GM18511 (cell line): ENCODE measurements around the gene GYPC.
"Not testable (repeated sequence)": the region's sequence is repeated elsewhere in the genome, so short reads cannot be mapped to it uniquely, and the experiment has no call there.

Experiments used
- ATAC-seq: cut with Tn5 transposase; IDR thresholded peaks from one replicate; pipeline ENCODE4 v1.9.1; 2021; ENCODE audit warnings: mild to moderate bottlenecking, moderate library complexity; ENCODE audit not compliant: unreplicated experiment

The GYPC gene

GRCh38 chr2:126655500-126656430 is at the start of gene GYPC:
TSS of gene GYPC (plus strand) at chr2:126656158. CDS start at chr2:126656264, 106 bp downstream.
- peak; percentile 38 for ATAC-seq

- no peak for ATAC-seq
These were observed 41.3 kb upstream of the GYPC start for GRCh38 chr2:126614524-126615227.

- peak; percentile 67 for ATAC-seq
These were observed 39.3 kb upstream of the GYPC start for GRCh38 chr2:126616606-126617069.

DNA sequence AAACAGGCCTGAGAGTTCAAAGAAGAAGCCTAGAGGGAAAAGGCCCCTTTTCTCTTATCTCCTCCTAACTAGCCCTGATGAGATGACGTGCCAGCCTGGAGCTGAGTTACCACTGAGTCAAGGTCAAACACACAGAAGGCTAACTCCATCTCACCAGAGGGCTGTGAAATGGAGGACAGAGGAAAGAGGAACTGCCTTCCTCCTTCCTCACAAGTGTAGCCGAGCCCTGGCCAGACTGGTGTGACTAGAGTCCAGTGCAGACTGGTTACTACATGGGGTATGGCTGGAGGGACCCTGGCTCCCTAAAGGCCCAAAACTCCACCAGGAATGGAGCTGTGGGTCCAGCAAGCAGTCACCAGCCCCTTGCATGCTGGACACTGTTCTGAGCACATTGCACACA is 35.7 kb upstream of the GYPC start:
- no peak for ATAC-seq

- no peak for ATAC-seq
These were observed 33.0 kb upstream of the GYPC start for GRCh38 chr2:126623000-126623399.

DNA sequence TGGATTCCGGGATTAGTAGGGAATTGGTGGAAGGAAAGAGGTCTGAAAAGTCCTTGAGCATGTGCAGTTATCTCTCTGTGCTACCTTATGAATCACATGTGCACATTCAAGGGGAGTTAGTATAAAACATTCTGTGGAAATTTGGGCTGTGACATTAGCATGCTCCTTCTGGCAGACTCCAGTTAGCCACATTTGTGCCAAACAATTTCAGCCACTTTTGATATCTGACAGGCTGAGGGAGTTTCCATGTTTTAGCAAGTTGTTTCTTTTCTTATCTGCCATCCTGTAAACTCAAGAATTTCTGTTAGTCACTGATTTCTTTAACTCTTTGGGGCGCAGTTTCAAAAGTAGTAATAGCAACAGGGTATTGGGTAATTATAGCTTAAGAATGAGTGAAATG is 28.3 kb upstream of the GYPC start:
- ATAC-seq: no peak

DNA sequence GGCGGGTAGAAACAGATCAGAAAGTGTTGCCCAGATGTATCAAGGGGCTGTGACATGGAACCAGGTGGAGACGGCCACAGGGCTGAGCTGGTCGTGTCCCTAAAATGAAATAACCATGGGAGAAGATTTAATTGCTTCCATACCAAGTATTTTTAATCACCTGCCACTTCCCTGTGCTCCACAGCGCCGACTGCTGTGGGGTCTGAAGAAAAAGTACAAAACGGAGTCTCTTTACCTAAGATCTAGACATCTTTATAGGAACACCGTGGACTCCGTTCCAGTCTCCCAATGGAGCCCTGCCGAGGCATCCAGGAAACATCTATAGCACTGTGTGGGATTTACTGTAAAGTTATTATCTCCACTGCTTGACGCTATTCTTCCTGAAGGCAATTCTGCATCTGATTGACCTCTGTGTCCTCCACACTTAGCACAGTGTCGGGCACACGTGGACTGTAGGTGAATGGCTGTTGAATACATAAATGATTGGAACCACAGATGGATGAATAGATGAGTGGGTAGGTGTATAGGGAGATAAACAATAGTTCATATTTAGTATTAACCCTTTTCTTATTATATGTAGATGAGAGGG is 21.6 kb upstream of the GYPC start:
- ATAC-seq: peak; percentile 74

- ATAC-seq: no peak
These were observed 20.7 kb upstream of the GYPC start for GRCh38 chr2:126635281-126635680.

- ATAC-seq: no peak
These were observed 20.2 kb upstream of the GYPC start for GRCh38 chr2:126635736-126636135.

- no peak for ATAC-seq
These were observed 18.6 kb upstream of the GYPC start for GRCh38 chr2:126637386-126637785.

DNA sequence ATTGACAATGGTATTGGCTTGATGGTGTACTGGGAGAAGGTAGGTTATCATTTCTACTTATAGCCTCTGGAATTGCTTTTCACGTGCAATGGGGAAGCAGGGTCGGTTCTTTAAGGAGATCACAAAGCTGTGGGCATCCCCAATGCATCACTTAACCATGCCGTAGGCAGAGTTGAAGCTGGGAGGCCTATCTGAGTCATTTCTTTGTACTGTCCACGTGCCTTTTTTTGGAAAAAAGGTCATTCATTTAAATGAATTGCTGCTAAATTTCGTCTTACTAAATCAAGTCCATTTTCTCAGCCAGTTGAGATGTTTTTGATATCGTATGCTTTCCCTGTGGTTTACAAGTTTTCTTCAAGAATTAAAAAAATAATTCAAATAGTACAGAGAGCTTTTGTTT is 17.2 kb upstream of the GYPC start:
- no peak for ATAC-seq

GRCh38 chr2:126639276-126639675 is 16.7 kb upstream of the GYPC start:
- no peak for ATAC-seq

- peak; percentile 47 for ATAC-seq
These were observed 14.7 kb upstream of the GYPC start for GRCh38 chr2:126641294-126641693.

DNA sequence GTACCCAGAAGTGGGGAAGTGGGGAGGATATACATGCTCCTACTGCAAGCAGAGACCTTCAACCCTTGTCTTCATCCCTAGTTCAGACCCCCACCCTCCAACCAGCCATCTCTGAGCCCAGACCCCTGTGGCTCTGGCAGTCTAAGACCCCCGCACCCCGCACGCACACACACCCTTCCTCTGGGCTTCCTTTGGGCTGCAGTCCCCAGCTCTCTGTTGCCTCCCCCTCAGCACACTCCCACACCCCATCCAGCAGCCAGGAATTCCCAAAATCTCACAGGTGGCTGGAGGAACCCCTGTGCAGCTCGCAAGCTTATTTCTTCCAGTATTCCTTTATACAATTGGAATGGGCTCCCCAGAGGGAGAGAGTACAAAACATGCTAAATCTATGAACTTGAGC is 13.9 kb upstream of the GYPC start:
- ATAC-seq: no peak

GRCh38 chr2:126643431-126643830 is 12.5 kb upstream of the GYPC start:
- ATAC-seq: no peak

DNA sequence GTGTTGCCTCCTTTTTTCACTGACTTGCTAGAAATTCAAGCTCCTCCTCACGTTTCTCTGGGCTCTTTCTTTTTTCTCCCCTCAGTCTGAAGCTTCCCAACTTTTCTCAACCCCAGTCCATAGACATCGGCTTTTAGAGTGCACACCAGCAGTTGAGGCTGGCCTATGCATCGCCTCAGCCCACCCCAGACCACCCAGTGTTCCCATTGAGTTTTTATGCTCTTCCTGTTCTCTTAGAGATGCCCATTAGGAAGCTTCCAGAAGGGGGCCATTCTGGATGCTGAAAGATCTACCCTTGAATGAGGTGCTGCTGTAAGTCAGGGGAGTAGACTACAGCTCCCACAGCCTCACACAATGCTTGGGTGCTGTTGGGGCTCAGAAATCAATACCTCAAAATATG is 12.0 kb upstream of the GYPC start:
- ATAC-seq: no peak

DNA sequence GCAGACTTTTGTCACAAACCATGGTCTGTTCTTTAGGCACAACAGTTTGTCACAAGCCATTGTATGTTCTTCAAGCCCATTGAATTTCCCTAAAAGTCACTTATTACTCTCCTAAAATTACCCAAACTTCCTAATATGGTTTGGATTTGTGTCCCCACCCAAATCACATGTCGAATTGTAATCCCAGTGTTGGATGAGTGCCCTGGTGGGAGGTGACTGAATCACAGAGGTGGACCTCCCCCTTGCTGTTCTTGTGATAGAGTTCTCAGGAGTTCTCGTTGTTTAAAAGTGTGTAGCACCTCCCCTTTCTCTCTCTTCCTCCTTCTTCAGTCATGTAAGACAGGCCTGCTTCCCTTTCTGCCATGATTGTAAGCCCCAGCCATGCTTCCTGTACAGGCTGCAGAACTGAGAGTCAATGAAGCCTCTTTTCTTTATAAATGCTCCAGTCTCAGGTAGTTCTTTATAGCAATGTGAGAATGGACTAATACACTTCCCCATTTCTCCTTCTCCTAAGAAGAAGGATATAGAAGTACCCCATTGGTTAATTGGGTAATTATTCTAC is 11.2 kb upstream of the GYPC start:
- ATAC-seq: peak; percentile 87

- ATAC-seq: peak; percentile 61
These were observed 10.7 kb upstream of the GYPC start for GRCh38 chr2:126645211-126645618.

DNA sequence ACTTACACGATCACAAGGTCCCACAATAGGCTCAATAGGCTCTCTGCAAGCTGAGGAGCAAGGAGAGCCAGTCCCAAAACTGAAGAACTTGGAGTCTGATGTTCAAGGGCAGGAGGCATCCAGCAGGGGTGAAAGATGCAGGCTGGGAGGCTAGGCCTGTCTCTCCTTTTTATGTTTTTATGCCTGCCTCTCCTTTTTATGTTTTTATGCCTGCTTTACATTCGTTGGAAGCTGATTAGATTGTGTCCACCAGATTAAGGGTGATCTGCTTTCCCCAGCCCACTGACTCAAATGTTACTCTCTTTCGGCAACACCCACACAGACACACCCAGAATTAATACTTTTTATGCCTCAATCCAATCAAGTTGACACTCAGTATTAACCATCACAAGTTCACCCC is 9.9 kb upstream of the GYPC start:
- no peak for ATAC-seq

DNA sequence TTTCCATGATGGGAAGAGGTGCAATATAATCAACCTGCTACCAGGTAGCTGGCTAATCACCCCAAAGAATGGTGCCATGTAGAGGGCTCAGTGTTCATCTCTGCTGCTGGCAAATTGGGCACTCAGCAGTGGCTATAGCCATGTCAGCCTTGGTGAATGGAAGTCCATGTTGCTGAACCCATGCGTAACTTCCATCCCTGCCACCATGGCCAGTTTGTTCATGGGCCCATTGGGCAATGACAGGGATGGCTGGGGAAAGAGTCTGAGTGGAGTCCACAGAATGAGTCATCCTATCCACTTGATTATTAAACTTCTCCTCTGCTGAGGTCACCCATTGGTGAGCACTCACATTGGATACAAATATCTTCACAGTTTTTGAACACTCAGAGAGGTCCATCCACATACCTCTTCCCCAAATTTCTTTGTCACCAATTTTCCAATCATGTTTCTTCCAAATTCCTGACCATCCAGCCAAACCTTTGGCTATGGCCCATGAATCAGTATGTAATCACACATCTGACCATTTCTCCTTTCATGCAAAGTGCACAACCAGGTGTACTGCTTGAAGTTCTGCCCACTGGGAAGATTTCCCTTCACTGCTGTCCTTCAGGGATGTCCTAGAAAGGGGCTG is 8.1 kb upstream of the GYPC start:
- ATAC-seq: not testable (repeated sequence)

DNA sequence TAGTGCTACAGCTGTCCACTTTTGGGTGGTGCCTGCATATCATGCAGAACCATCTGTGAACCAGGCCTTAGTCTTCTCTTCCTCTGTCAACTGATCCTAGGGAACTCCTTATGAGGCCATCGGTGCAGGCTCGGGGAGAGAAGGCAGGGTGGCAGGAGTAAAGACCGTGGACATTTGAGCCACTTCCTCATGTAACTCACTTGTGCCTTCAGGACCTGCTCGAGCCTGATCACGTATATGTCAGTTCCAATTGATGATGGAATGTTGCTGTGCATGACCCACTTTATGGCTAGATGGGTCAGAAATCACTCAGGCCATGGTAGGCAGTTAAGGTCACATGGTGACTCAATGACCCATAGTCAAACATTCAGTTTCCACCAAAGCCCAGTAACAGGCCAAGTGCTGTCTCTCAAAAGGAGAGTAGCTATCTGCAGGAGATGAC is 7.6 kb upstream of the GYPC start:
- ATAC-seq: not testable (repeated sequence)
